Raji (cell line): ENCODE results near the gene PLEKHS1.

Source experiments
- POLR2A ChIP-seq: IDR thresholded peaks from 2 replicates; pipeline ENCODE4 v1.6.1; 2011; ENCODE audit warnings: low read depth, low read length, control low read depth; ENCODE audit not compliant: insufficient read depth

PLEKHS1 gene

DNA sequence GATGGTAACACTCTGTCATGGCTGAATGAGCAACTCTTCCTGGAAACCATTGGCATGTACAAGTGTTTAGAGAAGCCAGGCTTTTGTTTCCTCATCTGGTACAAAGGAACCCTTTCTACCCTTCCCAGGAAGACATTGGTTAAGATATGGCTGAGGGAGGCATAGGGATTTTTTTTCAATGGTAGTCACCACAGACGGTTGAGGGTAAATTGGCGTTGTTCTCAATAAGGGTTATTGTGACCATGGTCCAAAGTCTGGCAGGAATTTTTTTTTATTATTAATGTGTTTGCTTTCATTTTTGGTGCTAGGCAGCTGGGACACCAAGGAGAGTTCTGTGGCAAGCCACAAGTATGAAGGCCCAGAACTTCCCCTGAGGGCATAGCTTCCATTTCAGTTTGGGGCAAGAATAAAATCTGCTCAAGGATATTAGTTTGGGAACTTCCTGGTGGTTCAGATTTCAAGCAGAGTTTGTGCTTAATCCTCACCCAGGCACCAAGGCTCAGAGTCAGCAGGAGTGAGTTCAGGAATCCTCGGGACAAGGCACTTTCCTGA is at the start of gene PLEKHS1:
TSS of gene PLEKHS1 (plus strand) at position 502 of the 552 bp plus-strand sequence. CDS start 3,596 bp downstream, outside the sequence.
- TF ChIP-seq POLR2A: no peak

DNA sequence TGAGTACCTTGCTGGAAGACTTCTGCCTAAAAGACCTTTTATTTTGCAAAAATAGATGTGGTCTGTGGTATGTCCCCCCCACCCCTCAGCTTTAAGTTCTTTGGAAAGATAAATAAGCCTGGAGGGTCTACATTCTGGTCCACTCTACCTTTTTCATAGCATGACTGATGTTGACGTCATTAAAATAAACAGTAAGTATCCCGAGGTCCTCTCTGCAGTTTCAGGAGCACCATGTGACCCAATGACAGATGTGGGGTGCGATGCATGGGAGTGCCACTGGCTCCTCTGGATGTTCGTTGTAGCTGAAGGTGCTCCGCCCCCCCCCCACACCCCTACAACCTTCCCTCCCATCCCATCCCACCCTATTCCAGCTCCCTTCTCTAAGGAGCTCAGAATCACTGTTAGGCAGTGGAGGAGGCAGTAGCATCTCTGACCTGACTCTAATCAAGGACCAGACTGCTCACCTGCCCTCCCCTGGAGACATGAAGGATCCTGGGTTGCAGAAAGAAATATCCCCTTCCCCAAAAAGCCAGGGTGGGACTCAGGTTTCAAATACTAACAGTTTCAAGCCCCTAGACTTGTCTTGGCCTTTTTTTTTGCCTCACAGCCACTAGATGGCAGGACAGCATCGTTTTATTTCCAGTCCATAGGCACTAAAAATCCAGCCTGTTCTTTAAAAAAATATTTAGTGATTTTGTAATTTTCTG is 46.7 kb upstream of the PLEKHS1 start:
- no peak for TF ChIP-seq POLR2A

DNA sequence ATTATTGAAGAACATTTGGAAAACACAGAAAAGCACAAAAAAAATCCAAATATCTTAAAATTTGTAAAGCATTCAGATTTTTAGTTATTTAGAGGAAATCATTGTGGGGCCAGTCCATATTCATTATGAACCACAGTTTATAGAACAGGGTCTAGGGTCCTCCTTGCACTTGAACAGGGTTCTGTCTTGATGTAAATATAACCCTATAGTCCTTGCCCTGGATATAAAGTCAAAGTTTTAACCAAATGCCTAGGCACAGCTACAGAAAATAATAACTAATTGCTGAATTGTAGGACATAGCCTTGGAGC is 46.2 kb upstream of the PLEKHS1 start:
- no peak for TF ChIP-seq POLR2A

- TF ChIP-seq POLR2A: no peak
Observed at GRCh38 chr10:113706623-113707022, 44.9 kb upstream of the PLEKHS1 start.

DNA sequence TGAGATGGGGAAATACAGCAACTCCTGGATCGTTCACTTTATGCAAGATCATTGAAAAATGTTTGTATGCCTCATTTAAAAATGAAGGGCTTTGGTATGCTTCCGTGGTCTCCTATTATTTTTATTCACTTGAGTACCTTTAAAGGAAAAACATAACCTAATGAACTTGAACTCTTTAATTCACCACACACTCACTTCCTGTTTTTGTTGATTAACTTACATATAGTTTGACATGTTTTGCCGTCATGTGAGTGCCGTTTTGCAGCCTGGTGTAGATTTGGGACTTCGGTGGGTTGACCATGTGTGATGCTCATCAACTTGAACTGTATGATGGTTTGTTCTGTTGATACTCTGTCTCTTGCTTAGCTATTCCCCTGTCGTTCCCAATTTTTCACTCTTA is 42.8 kb upstream of the PLEKHS1 start:
- no peak for TF ChIP-seq POLR2A

DNA sequence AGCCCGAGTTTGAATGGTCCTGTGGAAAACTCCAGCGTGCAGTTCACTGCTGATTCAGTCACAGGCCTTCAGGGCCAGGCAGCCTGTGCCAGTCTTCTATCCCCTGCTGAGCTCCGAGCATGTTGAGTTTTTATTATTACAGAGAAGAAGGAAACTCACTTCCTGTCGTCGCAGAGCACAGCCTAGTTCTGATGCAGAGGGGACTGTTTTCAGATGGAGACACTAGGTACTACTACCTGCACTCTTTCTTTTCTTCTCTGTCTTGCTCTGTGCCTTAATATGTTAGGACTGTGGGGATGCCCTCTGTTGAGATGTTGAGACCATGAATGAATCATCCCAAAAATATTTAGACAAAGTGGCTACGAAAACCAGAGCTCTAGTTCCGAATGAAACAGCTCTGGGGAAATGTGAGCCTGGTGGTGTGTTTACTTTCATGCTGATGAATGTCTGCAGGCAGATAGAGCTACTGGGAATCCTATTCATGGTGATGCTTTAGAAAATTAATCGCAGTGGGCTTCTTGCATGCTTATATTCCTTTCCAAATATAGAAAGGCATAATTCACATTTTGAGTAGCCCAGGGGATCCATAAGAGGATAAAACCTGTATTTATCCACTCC is 42.2 kb upstream of the PLEKHS1 start:
- no peak for TF ChIP-seq POLR2A

DNA sequence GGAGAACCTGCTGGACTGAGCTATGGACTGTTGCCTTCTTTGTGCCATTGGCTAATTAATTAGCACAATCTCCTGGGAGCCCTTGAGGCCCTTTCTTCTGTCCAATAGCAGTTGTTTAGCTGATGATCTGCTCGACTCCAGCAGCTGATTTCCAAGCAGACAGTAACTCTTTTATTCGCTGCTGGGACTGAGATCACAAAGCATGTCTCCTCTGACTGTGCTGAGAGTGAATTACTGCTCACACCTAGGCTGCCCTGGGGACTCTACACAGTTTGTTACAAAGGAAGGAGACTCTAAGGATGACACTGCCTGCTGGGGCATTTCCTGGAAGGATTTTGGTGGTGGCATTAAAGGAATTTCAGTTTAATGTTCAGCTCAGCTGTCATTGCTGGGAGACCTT is 40.3 kb upstream of the PLEKHS1 start:
- TF ChIP-seq POLR2A: no peak

DNA sequence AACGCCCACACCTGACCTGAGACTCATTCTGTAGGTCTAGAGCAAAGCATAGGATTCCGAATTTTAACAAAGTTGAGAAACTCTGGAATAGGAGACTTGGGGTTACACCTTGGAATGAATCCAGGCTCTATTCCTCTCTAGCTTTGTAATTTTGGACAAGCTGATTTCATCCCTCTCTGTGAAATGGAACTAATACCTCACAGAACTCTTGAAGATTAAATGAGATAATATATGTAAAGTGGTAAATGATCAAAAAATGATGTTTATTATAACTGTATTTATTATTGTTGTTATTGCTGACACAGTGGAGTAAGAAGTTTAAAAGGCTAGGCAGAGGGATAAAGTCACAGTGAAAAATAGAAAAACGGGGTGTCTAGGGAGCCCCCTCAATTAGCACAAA is 39.5 kb upstream of the PLEKHS1 start:
- TF ChIP-seq POLR2A: no peak

DNA sequence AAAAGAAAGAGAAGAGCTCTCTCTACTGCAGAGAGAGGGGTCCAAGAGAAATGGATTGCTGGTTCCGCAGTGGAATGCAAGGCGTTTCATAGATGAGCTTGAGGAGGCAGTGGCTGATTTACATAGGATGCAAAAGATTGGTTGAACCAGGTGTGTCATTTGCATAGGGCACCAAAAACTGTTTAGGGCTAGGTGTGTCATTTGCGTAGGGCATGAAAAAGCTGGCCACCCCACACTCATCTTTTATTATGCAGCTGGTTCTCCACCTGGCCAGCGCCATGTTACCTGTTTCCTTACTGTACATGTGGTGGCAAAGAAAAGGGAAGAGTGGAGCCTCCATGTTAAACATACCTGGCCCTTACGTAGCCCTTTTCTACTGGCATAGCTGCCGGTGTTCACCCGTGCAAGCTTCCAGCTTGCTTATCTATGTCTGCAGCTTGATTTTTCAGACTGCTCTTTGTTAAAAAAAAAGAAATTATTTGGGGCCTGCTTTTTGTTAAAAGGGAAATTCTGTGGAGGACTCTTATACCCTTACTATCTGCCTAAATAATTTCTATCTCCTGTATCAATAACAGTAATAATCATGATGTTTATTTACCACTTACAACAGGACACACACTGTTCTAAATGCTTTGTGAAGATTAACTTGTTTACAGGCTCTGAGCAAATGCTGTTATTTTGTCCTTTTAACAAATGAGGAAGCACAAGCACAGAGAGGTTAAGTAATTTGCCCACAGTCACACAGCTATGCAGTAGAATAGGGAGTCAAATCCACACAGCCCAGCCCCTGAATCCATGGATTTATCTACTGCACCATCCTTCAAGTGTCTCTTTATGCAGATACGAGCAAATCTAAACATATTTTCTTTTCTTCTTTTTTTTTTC is 38.5 kb upstream of the PLEKHS1 start:
- no peak for TF ChIP-seq POLR2A

DNA sequence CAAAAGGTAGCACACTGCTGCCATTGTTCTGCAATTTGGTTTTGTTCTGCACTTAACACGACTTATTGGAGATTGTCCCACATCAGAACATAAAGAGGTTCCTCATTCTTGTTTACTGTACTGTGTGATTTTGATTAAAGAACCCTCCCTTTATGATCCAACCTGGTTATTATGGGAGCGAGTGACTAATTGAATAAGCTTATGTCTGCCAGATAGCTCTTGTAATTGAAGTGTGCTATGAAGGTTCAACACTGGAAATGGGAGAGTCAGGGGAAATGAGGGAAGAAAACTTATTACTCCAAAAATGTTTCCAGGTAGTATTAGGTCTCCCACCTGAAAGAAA is 37.9 kb upstream of the PLEKHS1 start:
- no peak for TF ChIP-seq POLR2A

DNA sequence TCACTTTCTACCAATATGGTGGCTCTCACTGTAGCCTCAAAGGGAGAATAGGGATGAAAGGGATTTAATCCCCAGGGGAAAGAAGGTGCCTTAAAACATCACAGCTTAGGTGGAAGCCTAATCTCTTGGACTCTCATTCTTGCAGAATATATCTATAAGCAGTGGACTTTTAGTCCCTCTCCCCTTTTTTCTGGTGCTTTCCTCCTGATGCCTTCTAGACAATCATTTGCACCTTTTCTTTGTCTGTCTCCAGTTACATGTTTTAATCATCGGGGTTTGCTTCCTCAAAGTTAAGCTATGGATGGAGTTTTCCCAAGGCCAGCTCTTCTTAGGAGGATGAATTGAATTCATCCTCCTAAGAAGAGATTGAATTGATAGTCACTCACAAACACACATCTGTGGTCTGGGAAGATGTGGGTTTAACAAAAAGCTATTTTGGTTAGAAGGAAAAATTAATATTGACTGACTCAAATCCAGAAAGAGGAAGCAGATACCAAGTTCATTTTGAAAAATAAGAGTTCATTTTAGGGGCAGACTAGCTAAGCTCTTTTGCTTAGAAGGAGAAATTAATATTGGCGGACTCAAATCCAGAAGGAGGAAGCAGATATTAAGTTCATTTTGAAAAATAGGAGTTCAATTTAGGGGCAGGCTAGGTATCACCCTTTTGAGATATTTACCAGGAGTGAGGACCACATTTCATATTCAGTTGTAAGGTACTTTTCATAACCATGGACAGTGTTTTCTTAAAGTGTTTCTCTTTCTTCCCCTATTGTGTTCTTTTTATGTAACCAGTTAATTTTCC is 35.2 kb upstream of the PLEKHS1 start:
- no peak for TF ChIP-seq POLR2A

- TF ChIP-seq POLR2A: no peak
Observed at GRCh38 chr10:113718969-113719822, 32.3 kb upstream of the PLEKHS1 start.

GRCh38 chr10:113720386-113720785 is 31.1 kb upstream of the PLEKHS1 start:
- no peak for TF ChIP-seq POLR2A
